GM12878 (cell line): ENCODE measurements around the gene KIRREL3.

Source experiments
- CEBPB ChIP-seq, 2 experiments: fragments of 150-350 bp in 1 of 2; IDR thresholded peaks; 2 replicates each; pipeline ENCODE4 v1.6.1; 2012 to 2014; ENCODE audit warnings: low read depth in 2 of 2, low read length in 2 of 2, borderline replicate concordance in 1 of 2, inconsistent platforms in 1 of 2
- CTCF ChIP-seq, 3 experiments: IDR thresholded peaks in 2 of 3; conservative IDR thresholded peaks in 1 of 3; 2 replicates each; pipeline ENCODE4 v1.5.1; 2011; ENCODE audit warnings: low read depth in 3 of 3, low read length in 3 of 3, mild to moderate bottlenecking in 3 of 3, control low read depth in 2 of 3, moderate library complexity in 2 of 3, inconsistent platforms in 1 of 3, mixed read lengths in 1 of 3; ENCODE audit not compliant: control insufficient read depth in 2 of 3, insufficient read depth in 1 of 3; ENCODE audit errors: extremely low read depth in 1 of 3
- MYC ChIP-seq: IDR thresholded peaks from 2 replicates; pipeline ENCODE4 v1.6.1; 2011; ENCODE audit warnings: mild to moderate bottlenecking, low read length, moderate library complexity, inconsistent platforms; ENCODE audit not compliant: insufficient read depth, insufficient replicate concordance, insufficient read length, severe bottlenecking
- TBL1XR1 ChIP-seq: IDR thresholded peaks from 2 replicates; pipeline ENCODE4 v1.6.1; 2012; ENCODE audit warnings: low read depth, low read length, improper control_type of control experiment
- ZNF217 ChIP-seq: fragments of 450-650 bp; IDR thresholded peaks from 2 replicates; pipeline ENCODE4 v1.6.1; 2017; ENCODE audit warnings: antibody characterized with exemption, mild to moderate bottlenecking
- ZNF592 ChIP-seq: fragments of 450-650 bp; IDR thresholded peaks from 2 replicates; pipeline ENCODE4 v1.6.1; 2017; ENCODE audit warnings: mild to moderate bottlenecking, moderate library complexity

GRCh38 chr11:126594921-126595367 lies 405.6 kb downstream of the KIRREL3 start:
- TF ChIP-seq TBL1XR1 = no peak
- no peak for TF ChIP-seq CTCF (IDR thresholded peaks at IDR 0.05 in 2 of 3, conservative IDR thresholded peaks at IDR 0.05 in 1 of 3; ENCODE audit: control insufficient read depth in 2 of 3, extremely low read depth in 1 of 3, insufficient read depth in 1 of 3, low read depth in 3 of 3, low read length in 3 of 3)
- no peak for TF ChIP-seq CEBPB (IDR thresholded peaks at IDR 0.05; ENCODE audit: borderline replicate concordance in 1 of 2, low read depth in 2 of 2, low read length in 2 of 2)
- no peak for TF ChIP-seq ZNF592
- no peak for TF ChIP-seq ZNF217
- no peak for TF ChIP-seq MYC
